HCT116 (cell line): Measurements from ENCODE around the gene MAST4. TPM values are rescaled to one million over a fixed set of nuclear protein-coding genes. Genes with fewer than 3 reads are reported as not detected.

Source experiments
- ATAC-seq: fragments of 200-7000 bp; cut with Tn5 transposase; 2 replicates; pipeline ENCODE4 v1.9.1; 2020; ENCODE audit warnings: mild to moderate bottlenecking, moderate library complexity
- BruUV-seq: library from RNA; stranded (reverse); fragments of 400-500 nt; replicated peaks from 2 replicates; lab custom pipeline; 2021; lab: Mats Ljungman, UMichigan
- CTCF ChIA-PET: fragments of 300-600 bp; sonication (Branson Sonifier 250); formaldehyde crosslinking; loops from one replicate; lab custom pipeline; 2021; ENCODE audit warnings: antibody characterized with exemption; lab: Charles Lee
- POLR2A ChIA-PET: fragments of 300-600, 350-600 bp; sonication (Branson Sonifier 250); formaldehyde crosslinking; loops from one replicate; lab custom pipeline; 2021; ENCODE audit warnings: antibody characterized with exemption; lab: Charles Lee
- RAD21 ChIA-PET, 2 experiments: fragments of 300-600 bp; sonication (Branson Sonifier 250); formaldehyde crosslinking; loops; one replicate each; lab custom pipeline; 2023; ENCODE audit warnings: low total read pairs in 2 of 2; ENCODE audit not compliant: uncharacterized antibody in 2 of 2, unreplicated experiment in 2 of 2, low non-redundant PET in 1 of 2; lab: Charles Lee
- DNase-seq: peaks from one replicate; pipeline ENCODE4 v3.0.0-alpha.2; 2010; ENCODE audit warnings: low read depth, low spot score
- H2AFZ ChIP-seq: fragments of 200-600 bp; shearing (Covaris generic), sonication (generic); 2 replicates; pipeline ENCODE4 v1.6.1; 2017; ENCODE audit warnings: low read depth, mixed run types, mixed read lengths, antibody characterized with exemption, low read length; ENCODE audit not compliant: poor library complexity, severe bottlenecking
- H3K27ac ChIP-seq: 2 replicates; pipeline ENCODE4 v1.5.1; 2012; ENCODE audit warnings: low read depth, low read length
- H3K27me3 ChIP-seq: fragments of 200-600 bp; sonication (generic); 2 replicates; pipeline ENCODE4 v1.6.1; 2016; ENCODE audit warnings: mixed run types, low read length, mixed read lengths; ENCODE audit not compliant: insufficient read depth
- H3K36me3 ChIP-seq, 2 experiments: fragments of 200-500 bp in 1 of 2; fragments of 200-600 bp in 1 of 2; sonication (Bioruptor generic) in 1 of 2; sonication (generic) in 1 of 2; 2 replicates each; pipeline versions ENCODE4 v1.5.1 to v1.6.1; 2014 to 2016; ENCODE audit warnings: low read length in 2 of 2, inconsistent platforms in 1 of 2, mixed read lengths in 1 of 2, mixed run types in 1 of 2; ENCODE audit not compliant: insufficient read depth in 2 of 2, control insufficient read depth in 1 of 2
- H3K4me1 ChIP-seq, 2 experiments: fragments of 200-600 bp in 1 of 2; sonication (generic) in 1 of 2; 2 replicates each; pipeline versions ENCODE4 v1.5.1 to v1.6.1; 2012 to 2017; ENCODE audit warnings: low read length in 2 of 2, inconsistent platforms in 1 of 2, mild to moderate bottlenecking in 1 of 2, mixed read lengths in 1 of 2, mixed run types in 1 of 2, moderate library complexity in 1 of 2; ENCODE audit not compliant: insufficient read depth in 2 of 2, control insufficient read depth in 1 of 2
- H3K4me2 ChIP-seq: fragments of 200-600 bp; sonication (generic); 2 replicates; pipeline ENCODE4 v1.6.1; 2017; ENCODE audit warnings: mixed run types, low read length, mixed read lengths
- H3K4me3 ChIP-seq, 2 experiments: fragments of 200-600 bp in 1 of 2; sonication (generic) in 1 of 2; replicated peaks in 1 of 2; 2 replicates each; pipeline ENCODE4 v1.5.1; 2011 to 2016; ENCODE audit warnings: low read length in 2 of 2, control low read depth in 1 of 2, low read depth in 1 of 2, mild to moderate bottlenecking in 1 of 2, mixed read lengths in 1 of 2, mixed run types in 1 of 2
- H3K79me2 ChIP-seq: fragments of 200-600 bp; sonication (generic); 2 replicates; pipeline ENCODE4 v1.6.1; 2017; ENCODE audit warnings: mild to moderate bottlenecking, mixed run types, low read length, moderate library complexity, mixed read lengths; ENCODE audit not compliant: insufficient read depth
- H3K9ac ChIP-seq: fragments of 200-600 bp; sonication (generic); 2 replicates; pipeline ENCODE4 v1.6.1; 2016; ENCODE audit warnings: low read length, mixed read lengths
- H3K9me2 ChIP-seq: fragments of 200-600 bp; sonication (generic), shearing (Covaris generic); 2 replicates; pipeline ENCODE4 v1.6.1; 2017; ENCODE audit warnings: mixed run types, mild to moderate bottlenecking, moderate library complexity; ENCODE audit not compliant: insufficient read depth
- H3K9me3 ChIP-seq, 2 experiments: fragments of 200-500 bp in 1 of 2; fragments of 200-600 bp in 1 of 2; sonication (Bioruptor generic) in 1 of 2; sonication (generic) in 1 of 2; 2 replicates each; pipeline ENCODE4 v1.6.1; 2014 to 2017; ENCODE audit warnings: low read length in 2 of 2, mixed read lengths in 2 of 2, inconsistent platforms in 1 of 2, low read depth in 1 of 2, mild to moderate bottlenecking in 1 of 2, mixed run types in 1 of 2, moderate library complexity in 1 of 2; ENCODE audit not compliant: control insufficient read depth in 1 of 2, insufficient read depth in 1 of 2
- H4K20me1 ChIP-seq: fragments of 200-600 bp; sonication (generic), shearing (Covaris generic); 2 replicates; pipeline ENCODE4 v1.6.1; 2017; ENCODE audit warnings: mixed run types, mild to moderate bottlenecking, moderate library complexity; ENCODE audit not compliant: insufficient read depth
- ATF3 ChIP-seq: IDR thresholded peaks from 2 replicates; pipeline ENCODE4 v1.6.1; 2012
- CBX3 ChIP-seq: IDR thresholded peaks from 2 replicates; pipeline ENCODE4 v1.6.1; 2012; ENCODE audit warnings: low read depth
- CEBPB ChIP-seq: IDR thresholded peaks from 2 replicates; pipeline ENCODE4 v1.6.1; 2012; ENCODE audit warnings: low read depth
- CTCF ChIP-seq, 3 experiments: fragments of 200-600 bp in 1 of 3; sonication (generic) in 1 of 3; IDR thresholded peaks in 2 of 3; conservative IDR thresholded peaks in 1 of 3; 2 replicates each; pipeline ENCODE4 v1.5.1; 2012 to 2017; ENCODE audit warnings: low read depth in 2 of 3, low read length in 2 of 3, antibody characterized with exemption in 1 of 3, borderline replicate concordance in 1 of 3, control low read depth in 1 of 3, mild to moderate bottlenecking in 1 of 3, mixed read lengths in 1 of 3, mixed run types in 1 of 3, moderate library complexity in 1 of 3; ENCODE audit not compliant: insufficient read depth in 1 of 3
- EGR1 ChIP-seq: IDR thresholded peaks from 2 replicates; pipeline ENCODE4 v1.6.1; 2012; ENCODE audit warnings: low read depth
- EZH2 ChIP-seq: fragments of 200-600 bp; sonication (generic); IDR thresholded peaks from 2 replicates; pipeline ENCODE4 v1.6.1; 2017; ENCODE audit warnings: antibody characterized with exemption, mixed run types
- EZH2phosphoT487 ChIP-seq: fragments of 200-600 bp; IDR thresholded peaks from 2 replicates; pipeline ENCODE4 v1.6.1; 2018; ENCODE audit warnings: antibody characterized with exemption, borderline replicate concordance
- FOSL1 ChIP-seq: IDR thresholded peaks from 2 replicates; pipeline ENCODE4 v1.6.1; 2012; ENCODE audit warnings: low read depth
- JUND ChIP-seq: IDR thresholded peaks from 2 replicates; pipeline ENCODE4 v1.6.1; 2012
- POLR2A ChIP-seq: IDR thresholded peaks from 2 replicates; pipeline ENCODE4 v1.7.0; 2011; ENCODE audit warnings: borderline replicate concordance; ENCODE audit not compliant: insufficient read depth, insufficient read length; ENCODE audit errors: extremely low read depth
- POLR2AphosphoS5 ChIP-seq: IDR thresholded peaks from 2 replicates; pipeline ENCODE4 v1.6.1; 2011; ENCODE audit warnings: mild to moderate bottlenecking, low read depth, low read length, moderate library complexity
- RAD21 ChIP-seq: IDR thresholded peaks from 2 replicates; pipeline ENCODE4 v1.6.1; 2012; ENCODE audit warnings: low read depth, mild to moderate bottlenecking
- SP1 ChIP-seq: IDR thresholded peaks from 2 replicates; pipeline ENCODE4 v1.6.1; 2012; ENCODE audit warnings: low read depth
- SRF ChIP-seq: IDR thresholded peaks from 2 replicates; pipeline ENCODE4 v1.6.1; 2012; ENCODE audit warnings: low read depth
- TCF7L2 ChIP-seq: IDR thresholded peaks from 2 replicates; pipeline ENCODE4 v1.7.0; 2011; ENCODE audit warnings: borderline replicate concordance, inconsistent platforms; ENCODE audit not compliant: insufficient read depth, insufficient read length; ENCODE audit errors: extremely low read depth
- YY1 ChIP-seq: IDR thresholded peaks from 2 replicates; pipeline ENCODE4 v1.6.1; 2011; ENCODE audit warnings: low read length, low read depth, moderate library complexity, mild to moderate bottlenecking; ENCODE audit not compliant: insufficient replicate concordance; ENCODE audit errors: extremely low read depth
- ZFX ChIP-seq: fragments of 450-650 bp; IDR thresholded peaks from 2 replicates; pipeline ENCODE4 v1.6.1; 2017
- intact Hi-C: fragments of 100-400 bp; cut with micrococcal nuclease; formaldehyde crosslinking; loops from 2 replicates; pipeline ENCODE4 v1.10.0; 2022
- total RNA-seq: library from RNA; stranded (reverse); gene quantifications from one replicate; pipeline ENCODE4 v1.2.1, GENCODE V29; 2021; ENCODE audit not compliant: unreplicated experiment
- TF ChIP-seq, protein P1 (sequence below): IDR thresholded peaks from 2 replicates; pipeline ENCODE4 v1.6.1; 2012
- TF ChIP-seq, protein P2 (sequence below): IDR thresholded peaks from 2 replicates; pipeline ENCODE4 v1.6.1; 2012; ENCODE audit warnings: low read depth

MAST4 gene
- total RNA-seq, 1 experiment from 2014 or later, result 1.1 TPM

- TF ChIP-seq, protein P1, sequence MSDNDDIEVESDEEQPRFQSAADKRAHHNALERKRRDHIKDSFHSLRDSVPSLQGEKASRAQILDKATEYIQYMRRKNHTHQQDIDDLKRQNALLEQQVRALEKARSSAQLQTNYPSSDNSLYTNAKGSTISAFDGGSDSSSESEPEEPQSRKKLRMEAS, result no peak
- no peak for TF ChIP-seq ZFX
- no peak for TF ChIP-seq SP1
- TF ChIP-seq POLR2AphosphoS5, result no peak
- TF ChIP-seq EGR1, result no peak
- no peak for TF ChIP-seq FOSL1
- no peak for TF ChIP-seq CEBPB
- TF ChIP-seq CTCF (IDR thresholded peaks at IDR 0.05 in 2 of 3, conservative IDR thresholded peaks at IDR 0.05 in 1 of 3; ENCODE audit: borderline replicate concordance in 1 of 3, insufficient read depth in 1 of 3, low read depth in 2 of 3, low read length in 2 of 3), result no peak
- TF ChIP-seq POLR2A, result no peak
- no peak for TF ChIP-seq CBX3
These were observed 312.0 kb downstream of the MAST4 start (continued) for GRCh38 chr5:66908230-66908629.

GRCh38 chr5:66909364-66909763 lies 313.2 kb downstream of the MAST4 start:
- H3K9ac ChIP-seq, result no peak overlapping the region
- H3K79me2 ChIP-seq, result no peaks in the 10 kb centered on the region
- H3K9me3 ChIP-seq, result no peaks in the 10 kb centered on the region
- intact Hi-C loops, result no loop called here
- H3K4me3 ChIP-seq, result no peak overlapping the region
- no peak for ATAC-seq
- no peak overlapping the region for H3K27ac ChIP-seq
- no TSS peak for BruUV-seq
- no peaks in the 10 kb centered on the region for H3K36me3 ChIP-seq
- RAD21 ChIA-PET, result no interaction called here
- H3K9me2 ChIP-seq, result no peaks in the 10 kb centered on the region
- peaks cover 19% of the 10 kb centered on the region; the same call in 1 of the 2 replicates for H3K27me3 ChIP-seq
- H3K4me2 ChIP-seq, result no peak overlapping the region
- no peak overlapping the region for H2AFZ ChIP-seq
- no peak for DNase-seq
- H4K20me1 ChIP-seq, result no peaks in the 10 kb centered on the region
- CTCF ChIA-PET, result no interaction called here
- no peaks in the 10 kb centered on the region for H3K4me1 ChIP-seq
- POLR2A ChIA-PET, result no interaction called here
- no peak for TF ChIP-seq CEBPB
- TF ChIP-seq EZH2, result no peak
- no peak for TF ChIP-seq TCF7L2
- no peak for TF ChIP-seq RAD21
- no peak for TF ChIP-seq POLR2AphosphoS5
- no peak for TF ChIP-seq ATF3
- no peak for TF ChIP-seq SP1
- no peak for TF ChIP-seq CTCF (IDR thresholded peaks at IDR 0.05 in 2 of 3, conservative IDR thresholded peaks at IDR 0.05 in 1 of 3; ENCODE audit: borderline replicate concordance in 1 of 3, insufficient read depth in 1 of 3, low read depth in 2 of 3, low read length in 2 of 3)
- no peak for TF ChIP-seq EZH2phosphoT487
- TF ChIP-seq FOSL1, result no peak
- no peak for TF ChIP-seq SRF
- no peak for TF ChIP-seq YY1
- TF ChIP-seq, protein P2, sequence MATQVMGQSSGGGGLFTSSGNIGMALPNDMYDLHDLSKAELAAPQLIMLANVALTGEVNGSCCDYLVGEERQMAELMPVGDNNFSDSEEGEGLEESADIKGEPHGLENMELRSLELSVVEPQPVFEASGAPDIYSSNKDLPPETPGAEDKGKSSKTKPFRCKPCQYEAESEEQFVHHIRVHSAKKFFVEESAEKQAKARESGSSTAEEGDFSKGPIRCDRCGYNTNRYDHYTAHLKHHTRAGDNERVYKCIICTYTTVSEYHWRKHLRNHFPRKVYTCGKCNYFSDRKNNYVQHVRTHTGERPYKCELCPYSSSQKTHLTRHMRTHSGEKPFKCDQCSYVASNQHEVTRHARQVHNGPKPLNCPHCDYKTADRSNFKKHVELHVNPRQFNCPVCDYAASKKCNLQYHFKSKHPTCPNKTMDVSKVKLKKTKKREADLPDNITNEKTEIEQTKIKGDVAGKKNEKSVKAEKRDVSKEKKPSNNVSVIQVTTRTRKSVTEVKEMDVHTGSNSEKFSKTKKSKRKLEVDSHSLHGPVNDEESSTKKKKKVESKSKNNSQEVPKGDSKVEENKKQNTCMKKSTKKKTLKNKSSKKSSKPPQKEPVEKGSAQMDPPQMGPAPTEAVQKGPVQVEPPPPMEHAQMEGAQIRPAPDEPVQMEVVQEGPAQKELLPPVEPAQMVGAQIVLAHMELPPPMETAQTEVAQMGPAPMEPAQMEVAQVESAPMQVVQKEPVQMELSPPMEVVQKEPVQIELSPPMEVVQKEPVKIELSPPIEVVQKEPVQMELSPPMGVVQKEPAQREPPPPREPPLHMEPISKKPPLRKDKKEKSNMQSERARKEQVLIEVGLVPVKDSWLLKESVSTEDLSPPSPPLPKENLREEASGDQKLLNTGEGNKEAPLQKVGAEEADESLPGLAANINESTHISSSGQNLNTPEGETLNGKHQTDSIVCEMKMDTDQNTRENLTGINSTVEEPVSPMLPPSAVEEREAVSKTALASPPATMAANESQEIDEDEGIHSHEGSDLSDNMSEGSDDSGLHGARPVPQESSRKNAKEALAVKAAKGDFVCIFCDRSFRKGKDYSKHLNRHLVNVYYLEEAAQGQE, result no peak
- TF ChIP-seq JUND, result no peak
